Neuronal stem cell (in vitro differentiated cells): ENCODE results near the gene ANKRD33.
A peak's percentile ranks its signal among the peaks of the same experiment; 100 is the strongest.

ENCODE experiments used
- DNase-seq: peaks from one replicate; pipeline ENCODE4 v3.0.0-alpha.2; 2013; ENCODE audit warnings: low spot score
- H2AFZ ChIP-seq: one replicate; pipeline ENCODE4 v1.6.1; 2013; ENCODE audit warnings: mild to moderate bottlenecking, low read length, inconsistent platforms
- H2AK5ac ChIP-seq: 2 replicates; pipeline ENCODE4 v1.6.1; 2013; ENCODE audit warnings: low read depth, mild to moderate bottlenecking, inconsistent platforms, low read length, moderate library complexity, mixed read lengths
- H2BK120ac ChIP-seq: 2 replicates; pipeline ENCODE4 v1.6.1; 2013; ENCODE audit warnings: low read depth, mild to moderate bottlenecking, inconsistent platforms, low read length, moderate library complexity, mixed read lengths
- H2BK12ac ChIP-seq: one replicate; pipeline ENCODE4 v1.6.1; 2013; ENCODE audit warnings: low read length, inconsistent platforms
- H2BK15ac ChIP-seq: 2 replicates; pipeline ENCODE4 v1.6.1; 2013; ENCODE audit warnings: mild to moderate bottlenecking, low read length, inconsistent platforms, mixed read lengths
- H2BK5ac ChIP-seq: one replicate; pipeline ENCODE4 v1.6.1; 2013; ENCODE audit warnings: inconsistent platforms, mild to moderate bottlenecking, low read length, moderate library complexity
- H3K14ac ChIP-seq: one replicate; pipeline ENCODE4 v1.6.1; 2013; ENCODE audit warnings: low read length, inconsistent platforms
- H3K18ac ChIP-seq: 2 replicates; pipeline ENCODE4 v1.6.1; 2013; ENCODE audit warnings: low read length, inconsistent platforms
- H3K23ac ChIP-seq: 2 replicates; pipeline ENCODE4 v1.6.1; 2013; ENCODE audit warnings: low read depth, mild to moderate bottlenecking, mixed read lengths, low read length, inconsistent platforms; ENCODE audit not compliant: poor library complexity
- H3K27ac ChIP-seq: replicated peaks from 3 replicates; pipeline ENCODE4 v1.5.1; 2013; ENCODE audit warnings: low read length, inconsistent platforms
- H3K27me3 ChIP-seq, 3 experiments: 2 replicates each; pipeline ENCODE4 v1.6.1; 2013; ENCODE audit warnings: low read length in 3 of 3, mild to moderate bottlenecking in 2 of 3, inconsistent platforms in 1 of 3, low read depth in 1 of 3, mixed read lengths in 1 of 3, moderate library complexity in 1 of 3; ENCODE audit not compliant: control insufficient read depth in 3 of 3, insufficient read depth in 3 of 3
- H3K36me3 ChIP-seq, 2 donors: replicated peaks in 1 of 2; 2 replicates each; pipeline ENCODE4 v1.6.1; 2013; ENCODE audit warnings: low read length in 2 of 2; ENCODE audit not compliant: control insufficient read depth in 2 of 2, insufficient read depth in 2 of 2
- H3K4ac ChIP-seq: 2 replicates; pipeline ENCODE4 v1.6.1; 2013; ENCODE audit warnings: inconsistent platforms, mild to moderate bottlenecking, low read length, moderate library complexity
- H3K4me1 ChIP-seq, 2 donors: 1 replicate in 1 of 2; 2 replicates in 1 of 2; pipeline ENCODE4 v1.6.1; 2013; ENCODE audit warnings: low read length in 2 of 2, low read depth in 1 of 2; ENCODE audit not compliant: control insufficient read depth in 2 of 2, insufficient read depth in 1 of 2
- H3K4me2 ChIP-seq: one replicate; pipeline ENCODE4 v1.6.1; 2013; ENCODE audit warnings: mild to moderate bottlenecking, low read length, inconsistent platforms; ENCODE audit not compliant: insufficient read depth, poor library complexity, severe bottlenecking
- H3K4me3 ChIP-seq, 2 donors: 2 replicates each; pipeline ENCODE4 v1.5.1; 2013; ENCODE audit warnings: low read length in 2 of 2, mild to moderate bottlenecking in 2 of 2, inconsistent platforms in 1 of 2, moderate library complexity in 1 of 2
- H3K79me1 ChIP-seq: one replicate; pipeline ENCODE4 v1.6.1; 2013; ENCODE audit warnings: low read depth, mild to moderate bottlenecking, inconsistent platforms, low read length, moderate library complexity
- H3K9ac ChIP-seq: one replicate; pipeline ENCODE4 v1.6.1; 2013; ENCODE audit warnings: mild to moderate bottlenecking, low read depth, low read length, inconsistent platforms; ENCODE audit not compliant: poor library complexity
- H3K9me3 ChIP-seq, 2 donors: replicated peaks in 1 of 2; 2 replicates each; pipeline versions ENCODE3 to v1.6.1; 2013; ENCODE audit warnings: low read length in 2 of 2, mild to moderate bottlenecking in 2 of 2, inconsistent platforms in 1 of 2, low read depth in 1 of 2, mixed read lengths in 1 of 2, moderate library complexity in 1 of 2; ENCODE audit not compliant: control insufficient read depth in 2 of 2, insufficient read depth in 1 of 2
- H4K8ac ChIP-seq: one replicate; pipeline ENCODE4 v1.6.1; 2013; ENCODE audit warnings: low read depth, mild to moderate bottlenecking, inconsistent platforms, low read length, moderate library complexity
- H4K91ac ChIP-seq: one replicate; pipeline ENCODE4 v1.6.1; 2013; ENCODE audit warnings: low read length, low read depth, mild to moderate bottlenecking, inconsistent platforms; ENCODE audit not compliant: poor library complexity
- WGBS, 2 donors: extraction: QIAGEN DNeasy Blood & Tissue Kit; methylation state at CpG; one replicate each; pipeline ENCODE4 v1.1.7; 2013; ENCODE audit warnings: missing lambda C conversion rate in 2 of 2, mixed read lengths in 1 of 2; ENCODE audit not compliant: insufficient read length in 2 of 2, insufficient replicate concordance in 1 of 2; ENCODE audit errors: extremely low coverage in 2 of 2; 5-methylcytosine and 5-hydroxymethylcytosine counted together

Gene ANKRD33

GRCh38 chr12:51901881-51902280 lies 14.0 kb downstream of the ANKRD33 start:
- H3K27me3 ChIP-seq: peaks cover 0 to 7% (median 3%) of the 10 kb centered on the region in 3 experiments
- H2AFZ ChIP-seq: no peak overlapping the region
- DNase-seq: no peak
- no peak overlapping the region for H2BK15ac ChIP-seq
- H3K4me1 ChIP-seq: peaks cover 3 to 8% of the 10 kb centered on the region in 2 donors
- no peaks in the 10 kb centered on the region for H3K79me1 ChIP-seq
- no peak overlapping the region for H2AK5ac ChIP-seq
- H3K27ac ChIP-seq: no peak overlapping the region
- H3K14ac ChIP-seq: no peak overlapping the region
- no peak overlapping the region for H2BK120ac ChIP-seq
- H2BK5ac ChIP-seq: no peak overlapping the region
- H4K91ac ChIP-seq: no peak overlapping the region
- no peak overlapping the region for H3K4me3 ChIP-seq
- H2BK12ac ChIP-seq: no peak overlapping the region
- H3K9me3 ChIP-seq: no peaks in the 10 kb centered on the region
- H3K36me3 ChIP-seq: no peaks in the 10 kb centered on the region
- no peak overlapping the region for H3K23ac ChIP-seq
- no peak overlapping the region for H3K9ac ChIP-seq
- H4K8ac ChIP-seq: no peak overlapping the region
- no CpG with 5 or more reads among the region's 11 CpGs for WGBS, 2 donors
- no peak overlapping the region for H3K18ac ChIP-seq
- H3K4me2 ChIP-seq: no peak overlapping the region
- no peak overlapping the region for H3K4ac ChIP-seq

- Histone ChIP-seq H3K4me3 (no peak overlapping the region), H4K91ac (no peak overlapping the region), H3K9me3 (no peaks in the 10 kb centered on the region), H3K9ac (no peak overlapping the region), H3K23ac (no peak overlapping the region), H3K27me3 (peaks cover 0 to 21% (median 14%) of the 10 kb centered on the region in 3 experiments), H2BK5ac (no peak overlapping the region), H3K18ac (no peak overlapping the region), H3K36me3 (no peaks in the 10 kb centered on the region), H4K8ac (no peak overlapping the region), H3K4me1 (peaks cover 3 to 10% of the 10 kb centered on the region in 2 donors), H3K4ac (no peak overlapping the region), H2AFZ (peak overlapping the region; percentile 83), H3K27ac (no peak overlapping the region), H2BK15ac (no peak overlapping the region), H3K79me1 (no peaks in the 10 kb centered on the region), H3K4me2 (no peak overlapping the region), H2AK5ac (no peak overlapping the region), H2BK120ac (no peak overlapping the region), H2BK12ac (no peak overlapping the region), H3K14ac (no peak overlapping the region)
- DNase-seq: no peak
Measured at GRCh38 chr12:51904951-51905470, 17.1 kb downstream of the ANKRD33 start.

GRCh38 chr12:51905471-51906429 lies 17.8 kb downstream of the ANKRD33 start:
- H2AFZ ChIP-seq: peak overlapping the region; percentile 83
- no peak overlapping the region for H2BK15ac ChIP-seq
- H2BK120ac ChIP-seq: no peak overlapping the region
- H3K18ac ChIP-seq: no peak overlapping the region
- DNase-seq: no peak
- H3K4me1 ChIP-seq: peaks cover 7 to 16% of the 10 kb centered on the region in 2 donors
- H3K4me3 ChIP-seq: no peak overlapping the region
- no peak overlapping the region for H3K9ac ChIP-seq
- no peak overlapping the region for H3K14ac ChIP-seq
- no peak overlapping the region for H4K91ac ChIP-seq
- no peak overlapping the region for H4K8ac ChIP-seq
- H3K36me3 ChIP-seq: no peaks in the 10 kb centered on the region
- peaks cover 0 to 21% (median 14%) of the 10 kb centered on the region in 3 experiments for H3K27me3 ChIP-seq
- H3K4ac ChIP-seq: no peak overlapping the region
- no CpG with 5 or more reads among the region's 18 CpGs for WGBS, 2 donors
- H3K79me1 ChIP-seq: no peaks in the 10 kb centered on the region
- no peaks in the 10 kb centered on the region for H3K9me3 ChIP-seq
- H2BK12ac ChIP-seq: no peak overlapping the region
- no peak overlapping the region for H3K27ac ChIP-seq
- H2AK5ac ChIP-seq: no peak overlapping the region
- H3K23ac ChIP-seq: no peak overlapping the region
- no peak overlapping the region for H3K4me2 ChIP-seq
- H2BK5ac ChIP-seq: no peak overlapping the region

GRCh38 chr12:51906430-51907082 lies 18.7 kb downstream of the ANKRD33 start:
- Histone ChIP-seq H4K91ac (no peak overlapping the region), H3K36me3 (no peaks in the 10 kb centered on the region), H2BK5ac (no peak overlapping the region), H3K4me3 (no peak overlapping the region), H3K4me1 (peaks cover 5 to 23% of the 10 kb centered on the region in 2 donors), H3K27ac (no peak overlapping the region), H2BK120ac (no peak overlapping the region), H3K18ac (peak overlapping the region; percentile 7), H3K23ac (peak overlapping the region; percentile 38), H2BK15ac (no peak overlapping the region), H2AFZ (peak overlapping the region; percentile 83), H3K9me3 (no peaks in the 10 kb centered on the region), H4K8ac (no peak overlapping the region), H3K27me3 (peaks cover 0 to 22% (median 21%) of the 10 kb centered on the region in 3 experiments), H2AK5ac (no peak overlapping the region), H3K14ac (no peak overlapping the region), H3K79me1 (no peaks in the 10 kb centered on the region), H2BK12ac (no peak overlapping the region), H3K4me2 (peak overlapping the region; percentile 76), H3K9ac (no peak overlapping the region), H3K4ac (no peak overlapping the region)
- no peak for DNase-seq
- WGBS, 2 donors: no CpG with 5 or more reads among the region's 23 CpGs
